Right lobe of liver (tissue), 6 donors: Measurements from ENCODE around the gene BCAR3. TPM values are rescaled to one million over a fixed set of nuclear protein-coding genes. Genes with fewer than 3 reads are reported as not detected.

Experiments used
- ATAC-seq, 4 donors: fragments of 200-7000 bp; cut with Tn5 transposase; one replicate each; pipeline ENCODE4 v1.9.1; 2020; ENCODE audit warnings: mild to moderate bottlenecking in 4 of 4, moderate library complexity in 4 of 4
- DNase-seq, 3 donors: peaks; one replicate each; pipeline ENCODE4 v3.0.0-alpha.2; 2020
- H3K27ac ChIP-seq, 3 donors: fragments of 200-600 bp; one replicate each; pipeline ENCODE4 v1.8.0; 2022
- H3K27me3 ChIP-seq, 2 donors: fragments of 200-600 bp; one replicate each; pipeline ENCODE4 v1.8.0; 2022
- H3K36me3 ChIP-seq, 4 donors: fragments of 200-600 bp; sonication (generic) in 1 of 4; one replicate each; pipeline versions ENCODE4 v1.5.1 to v1.8.0; 2017 to 2022; ENCODE audit warnings: control low read depth in 1 of 4
- H3K4me1 ChIP-seq, 4 donors: fragments of 200-600 bp; sonication (generic) in 1 of 4; one replicate each; pipeline versions ENCODE4 v1.5.1 to v1.8.0; 2017 to 2022; ENCODE audit warnings: control low read depth in 1 of 4
- H3K4me3 ChIP-seq, 3 donors: fragments of 200-600 bp; one replicate each; pipeline ENCODE4 v1.8.0; 2022
- H3K9me3 ChIP-seq, 4 donors: fragments of 200-600 bp; sonication (generic) in 1 of 4; one replicate each; pipeline versions ENCODE4 v1.5.1 to v1.8.0; 2017 to 2022; ENCODE audit warnings: control low read depth in 1 of 4
- POLR2A ChIP-seq: fragments of 450-650 bp; IDR thresholded peaks from one replicate; pipeline ENCODE4 v1.6.1; 2017; ENCODE audit warnings: antibody characterized with exemption, mild to moderate bottlenecking
- WGBS: methylation state at CpG from one replicate; pipeline ENCODE4 v1.1.6; 2018; ENCODE audit warnings: low coverage, low lambda C conversion rate; ENCODE audit not compliant: insufficient coverage; ENCODE audit errors: missing lambda C conversion rate; 5-methylcytosine and 5-hydroxymethylcytosine counted together
- intact Hi-C, 2 donors: fragments of 100-400 bp; cut with DNase I; formaldehyde crosslinking; loops; one replicate each; pipeline versions ENCODE4 v1.11.2 to v1.14.1; 2022
- total RNA-seq, 6 experiments: library from RNA; depleted of rRNA in 2 of 6; stranded (reverse); fragments of >200 nt in 2 of 6; fragmentation: NEBNext Ultra II Directional in 3 of 6; extraction: Animal tissue kit (Norgen Biotek cat#: 25700) in 3 of 6; gene quantifications; one replicate each; pipeline versions ENCODE4 v1.1.0 to v1.2.4, GENCODE V29; 2016 to 2023
- TF ChIP-seq, protein P1 (sequence below), 4 donors: fragments of 200-600 bp in 3 of 4; fragments of 450-650 bp in 1 of 4; IDR thresholded peaks; one replicate each; pipeline versions ENCODE4 v1.5.1 to v1.8.0; 2016 to 2022; ENCODE audit warnings: antibody characterized with exemption in 4 of 4, mild to moderate bottlenecking in 2 of 4
- donor health status: DM: no; HTN: yes; CAD: no.
- donor health status: DM: no; HTN: no; CAD: no.
- donor health status: DM: no; HTN: no; CAD: no.
- donor health status: DM: no; HTN: yes; CAD: no.
- donor health status: DM: no; HTN: yes; CAD: no.

BCAR3 gene
- total RNA-seq, 6 experiments from 2014 or later, result 7.6 to 19.8 (median 12.9) TPM

DNA sequence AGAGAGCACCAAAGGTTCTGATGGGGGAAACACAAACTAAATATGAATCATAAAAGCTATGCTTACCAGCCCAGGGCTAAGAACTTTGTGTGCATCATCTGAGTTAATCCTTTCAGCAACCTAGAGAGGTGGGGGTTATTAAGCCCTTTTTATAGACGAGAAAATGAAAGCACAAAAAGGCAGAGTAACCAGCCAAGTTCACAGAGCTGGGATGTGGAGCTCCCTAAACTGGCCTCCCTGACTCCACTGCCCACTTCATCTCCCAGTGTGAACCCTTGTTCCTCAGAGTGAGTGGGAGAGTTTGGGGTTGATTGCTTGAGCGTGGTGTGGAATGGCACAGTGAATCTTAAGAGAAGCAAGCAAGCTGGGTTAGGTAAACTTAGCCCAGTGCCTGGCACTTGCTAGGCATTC, 10.8 kb upstream of the BCAR3 start:
- Histone ChIP-seq H3K27ac (no peak overlapping the region), H3K4me3 (no peak overlapping the region), H3K36me3 (no peaks in the 10 kb centered on the region), H3K27me3 (no peaks in the 10 kb centered on the region), H3K4me1 (no peaks in the 10 kb centered on the region), H3K9me3 (no peaks in the 10 kb centered on the region)
- DNase-seq (no peak), ATAC-seq (no peak)
- intact Hi-C loops, result no loop called here
- TF ChIP-seq, protein P1, sequence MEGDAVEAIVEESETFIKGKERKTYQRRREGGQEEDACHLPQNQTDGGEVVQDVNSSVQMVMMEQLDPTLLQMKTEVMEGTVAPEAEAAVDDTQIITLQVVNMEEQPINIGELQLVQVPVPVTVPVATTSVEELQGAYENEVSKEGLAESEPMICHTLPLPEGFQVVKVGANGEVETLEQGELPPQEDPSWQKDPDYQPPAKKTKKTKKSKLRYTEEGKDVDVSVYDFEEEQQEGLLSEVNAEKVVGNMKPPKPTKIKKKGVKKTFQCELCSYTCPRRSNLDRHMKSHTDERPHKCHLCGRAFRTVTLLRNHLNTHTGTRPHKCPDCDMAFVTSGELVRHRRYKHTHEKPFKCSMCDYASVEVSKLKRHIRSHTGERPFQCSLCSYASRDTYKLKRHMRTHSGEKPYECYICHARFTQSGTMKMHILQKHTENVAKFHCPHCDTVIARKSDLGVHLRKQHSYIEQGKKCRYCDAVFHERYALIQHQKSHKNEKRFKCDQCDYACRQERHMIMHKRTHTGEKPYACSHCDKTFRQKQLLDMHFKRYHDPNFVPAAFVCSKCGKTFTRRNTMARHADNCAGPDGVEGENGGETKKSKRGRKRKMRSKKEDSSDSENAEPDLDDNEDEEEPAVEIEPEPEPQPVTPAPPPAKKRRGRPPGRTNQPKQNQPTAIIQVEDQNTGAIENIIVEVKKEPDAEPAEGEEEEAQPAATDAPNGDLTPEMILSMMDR (IDR thresholded peaks at IDR 0.05), result no peak
- 57% methylated on average over 2 of the region's 2 CpGs for WGBS

DNA sequence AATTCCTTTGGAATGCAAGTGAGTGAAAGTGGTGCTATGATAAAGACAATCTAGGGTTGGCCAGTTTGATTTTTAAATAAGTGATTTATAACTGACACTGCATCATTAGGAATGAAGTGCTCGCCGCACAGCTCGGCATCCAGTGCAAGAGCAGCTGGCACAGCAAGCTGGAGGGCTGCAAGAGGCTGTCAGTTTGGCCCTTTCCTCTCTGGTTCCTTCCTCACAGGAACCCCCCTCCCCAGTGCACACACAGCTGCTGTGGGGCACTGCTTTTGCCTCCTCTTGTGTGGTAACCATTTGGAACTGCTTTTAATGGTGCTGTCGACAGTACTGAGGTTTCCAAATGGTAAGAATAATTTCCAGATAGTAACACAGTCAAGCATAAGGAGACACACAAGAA, 10.4 kb upstream of the BCAR3 start:
- WGBS, result 63% methylated on average over 4 of the region's 4 CpGs
- intact Hi-C loops, result no loop called here
- TF ChIP-seq, protein P1 (IDR thresholded peaks at IDR 0.05), result no peak
- no peak for TF ChIP-seq POLR2A
- H3K4me1 ChIP-seq, result no peaks in the 10 kb centered on the region
- no peaks in the 10 kb centered on the region for H3K27me3 ChIP-seq
- no peak overlapping the region for H3K4me3 ChIP-seq
- ATAC-seq, result no peak
- H3K9me3 ChIP-seq, result no peaks in the 10 kb centered on the region
- H3K27ac ChIP-seq, result no peak overlapping the region
- no peaks in the 10 kb centered on the region for H3K36me3 ChIP-seq
- DNase-seq, result no peak

DNA sequence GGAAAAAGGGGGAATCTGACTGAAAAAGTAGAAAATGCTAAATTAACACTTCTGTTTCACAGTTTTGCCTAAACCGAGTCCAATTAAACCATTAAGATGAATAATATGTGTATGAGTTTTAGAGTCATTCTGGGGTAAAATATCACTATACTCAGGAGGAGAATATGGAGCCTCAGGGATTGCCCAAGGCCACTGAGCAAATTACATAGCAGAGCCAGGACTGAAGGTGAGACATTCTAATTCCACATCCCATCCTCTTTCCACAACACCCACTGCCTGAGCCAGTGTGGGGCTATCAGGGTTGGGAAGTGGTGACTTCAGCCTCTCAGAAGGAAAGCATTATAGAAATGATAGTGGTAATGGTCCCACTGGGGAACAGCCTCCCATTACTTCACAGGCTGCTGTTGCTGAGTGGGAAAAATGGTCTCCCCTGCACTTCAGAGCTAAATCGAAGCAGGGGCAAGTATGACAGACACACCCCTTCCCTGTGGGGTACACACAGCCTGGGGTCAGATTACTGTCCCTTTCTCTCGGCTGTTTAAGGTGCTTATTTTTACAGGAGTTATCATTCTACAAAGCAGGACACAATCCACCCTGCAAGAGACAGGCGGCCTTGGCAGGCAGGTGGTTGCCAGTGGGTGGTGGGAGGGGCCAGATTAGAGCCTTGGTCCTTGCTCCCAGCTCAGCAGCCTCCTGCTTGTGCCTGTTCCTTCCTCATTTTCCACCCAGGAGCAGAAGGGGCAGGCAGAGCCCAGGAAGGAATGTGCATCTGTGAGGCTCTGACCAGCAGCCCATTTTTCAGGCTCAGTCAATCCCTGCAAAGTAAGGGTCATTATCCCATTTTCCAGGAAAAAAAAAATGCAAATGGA, 9.5 kb upstream of the BCAR3 start:
- no peak overlapping the region for H3K27ac ChIP-seq
- H3K4me1 ChIP-seq, result no peaks in the 10 kb centered on the region
- H3K27me3 ChIP-seq, result no peaks in the 10 kb centered on the region
- H3K9me3 ChIP-seq, result no peaks in the 10 kb centered on the region
- H3K36me3 ChIP-seq, result no peaks in the 10 kb centered on the region
- WGBS, result 100% methylated on average over 1 of the region's 4 CpGs
- intact Hi-C loops, result no loop called here
- ATAC-seq (peak in 1 of 4 donors; percentile 41), DNase-seq (no peak)
- H3K4me3 ChIP-seq, result no peak overlapping the region
- TF ChIP-seq, protein P1 (IDR thresholded peaks at IDR 0.05), result no peak
- no peak for TF ChIP-seq POLR2A

DNA sequence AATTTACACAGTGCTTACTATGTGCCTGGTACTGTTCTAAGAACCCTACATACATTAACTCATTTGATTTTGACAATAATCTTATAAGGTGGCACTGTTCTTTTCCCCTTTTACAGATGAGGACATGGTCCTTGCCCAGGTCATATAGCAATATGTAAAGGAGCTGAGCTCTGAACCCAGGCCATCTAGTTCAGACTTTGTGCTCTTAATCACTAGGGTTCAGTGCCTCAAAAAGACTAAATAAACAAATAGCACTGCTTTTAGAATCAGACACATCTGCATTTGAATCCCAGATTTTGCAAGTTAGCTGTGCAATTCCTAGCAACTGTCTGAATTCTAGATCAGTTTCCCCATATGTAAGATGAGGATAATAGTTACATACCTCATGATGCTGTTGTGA, 8.7 kb upstream of the BCAR3 start:
- intact Hi-C loops, result no loop called here
- no peak for DNase-seq
- H3K36me3 ChIP-seq, result no peaks in the 10 kb centered on the region
- H3K4me3 ChIP-seq, result no peak overlapping the region
- H3K27ac ChIP-seq, result no peak overlapping the region
- TF ChIP-seq, protein P1 (IDR thresholded peaks at IDR 0.05), result no peak
- no peaks in the 10 kb centered on the region for H3K9me3 ChIP-seq
- H3K4me1 ChIP-seq, result no peaks in the 10 kb centered on the region
- peak in 1 of 4 donors; percentile 51 for ATAC-seq
- no peaks in the 10 kb centered on the region for H3K27me3 ChIP-seq
